HG02642 (cell line): ENCODE data around the gene ANKRD30B.
"Not testable (repeated sequence)": the region's sequence is repeated elsewhere in the genome, so short reads cannot be mapped to it uniquely, and the experiment has no call there.

ENCODE experiments used
- ATAC-seq: cut with Tn5 transposase; IDR thresholded peaks from one replicate; pipeline ENCODE4 v1.9.1; 2021; ENCODE audit warnings: mild to moderate bottlenecking; ENCODE audit not compliant: unreplicated experiment, poor library complexity

ANKRD30B gene

GRCh38 chr18:14747513-14748474 lies at the start of gene ANKRD30B:
ANKRD30B (plus strand) TSS chr18:14748172; CDS start chr18:14748420, 248 bp downstream.
- ATAC-seq: no peak

- ATAC-seq: not testable (repeated sequence)
Measured at GRCh38 chr18:14701286-14702040, 46.5 kb upstream of the ANKRD30B start.

- not testable (repeated sequence) for ATAC-seq
Measured at GRCh38 chr18:14709761-14710160, 38.2 kb upstream of the ANKRD30B start.

GRCh38 chr18:14721569-14721968 lies 26.4 kb upstream of the ANKRD30B start:
- not testable (repeated sequence) for ATAC-seq

- ATAC-seq: not testable (repeated sequence)
Measured at GRCh38 chr18:14739056-14739455, 8.9 kb upstream of the ANKRD30B start.

GRCh38 chr18:14746897-14747296 lies 1.1 kb upstream of the ANKRD30B start:
- ATAC-seq: no peak

- no peak for ATAC-seq
Measured at GRCh38 chr18:14748496-14748895, 524 bp downstream of the ANKRD30B start.

GRCh38 chr18:14763566-14763965 lies 15.6 kb downstream of the ANKRD30B start:
- not testable (repeated sequence) for ATAC-seq

- ATAC-seq: no peak
Measured at GRCh38 chr18:14767474-14767873, 19.5 kb downstream of the ANKRD30B start.

- no peak for ATAC-seq
Measured at GRCh38 chr18:14768241-14768640, 20.3 kb downstream of the ANKRD30B start.

- no peak for ATAC-seq
Measured at GRCh38 chr18:14769381-14769780, 21.4 kb downstream of the ANKRD30B start.

- no peak for ATAC-seq
Measured at GRCh38 chr18:14776801-14777200, 28.8 kb downstream of the ANKRD30B start.

GRCh38 chr18:14781671-14782070 lies 33.7 kb downstream of the ANKRD30B start:
- ATAC-seq: no peak

- ATAC-seq: no peak
Measured at GRCh38 chr18:14784133-14784532, 36.2 kb downstream of the ANKRD30B start.

GRCh38 chr18:14796876-14797275 lies 48.9 kb downstream of the ANKRD30B start:
- ATAC-seq: not testable (repeated sequence)

- ATAC-seq: not testable (repeated sequence)
Measured at GRCh38 chr18:14797969-14798764, 50.2 kb downstream of the ANKRD30B start.

- ATAC-seq: not testable (repeated sequence)
Measured at GRCh38 chr18:14811081-14811480, 63.1 kb downstream of the ANKRD30B start.

GRCh38 chr18:14826972-14827632 lies 79.1 kb downstream of the ANKRD30B start:
- not testable (repeated sequence) for ATAC-seq

GRCh38 chr18:14841607-14842006 lies 93.6 kb downstream of the ANKRD30B start:
- ATAC-seq: not testable (repeated sequence)

- ATAC-seq: not testable (repeated sequence)
Measured at GRCh38 chr18:14851533-14851932, 103.6 kb downstream of the ANKRD30B start.
